ENCODE data around the gene DHPS.
"Not testable (repeated sequence)": the region's sequence is repeated elsewhere in the genome, so short reads cannot be mapped to it uniquely, and the experiment has no call there.

Gene DHPS

DNA sequence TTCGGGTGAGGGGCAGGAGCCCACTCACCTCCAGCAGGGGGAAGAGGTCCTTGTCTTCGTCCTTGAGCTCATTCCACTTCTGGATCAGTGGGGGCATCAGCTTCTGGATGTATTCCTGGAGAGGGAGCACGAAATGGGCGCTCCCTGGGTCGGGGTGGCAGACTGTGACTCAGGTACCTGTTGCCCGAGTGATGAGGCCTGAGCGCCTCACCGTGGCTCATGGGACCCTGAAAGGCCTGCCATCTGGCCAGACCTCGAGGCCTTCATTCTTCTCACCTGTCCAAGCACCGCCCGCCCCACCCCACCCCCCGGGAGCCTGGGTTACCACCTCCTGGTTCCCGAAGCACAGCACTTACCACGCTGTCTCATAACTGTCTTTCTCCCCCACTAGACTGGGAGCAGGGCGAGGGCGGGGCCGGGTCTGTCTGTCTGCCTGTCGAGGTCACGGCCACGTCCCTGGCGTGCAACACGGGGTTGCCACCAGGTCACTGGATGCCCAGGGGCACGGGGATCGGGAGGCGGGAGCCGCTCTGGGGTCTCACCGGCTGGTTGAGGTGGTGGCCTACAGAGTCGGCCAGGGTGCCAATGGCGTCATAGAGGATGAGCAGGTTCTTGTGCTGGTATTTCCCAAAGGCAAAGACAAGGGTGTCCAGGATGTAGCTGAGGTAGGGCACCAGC, 24.1 kb upstream of the DHPS start:
- no peak for DNase-seq (ENCODE audit: low read depth)

DNA sequence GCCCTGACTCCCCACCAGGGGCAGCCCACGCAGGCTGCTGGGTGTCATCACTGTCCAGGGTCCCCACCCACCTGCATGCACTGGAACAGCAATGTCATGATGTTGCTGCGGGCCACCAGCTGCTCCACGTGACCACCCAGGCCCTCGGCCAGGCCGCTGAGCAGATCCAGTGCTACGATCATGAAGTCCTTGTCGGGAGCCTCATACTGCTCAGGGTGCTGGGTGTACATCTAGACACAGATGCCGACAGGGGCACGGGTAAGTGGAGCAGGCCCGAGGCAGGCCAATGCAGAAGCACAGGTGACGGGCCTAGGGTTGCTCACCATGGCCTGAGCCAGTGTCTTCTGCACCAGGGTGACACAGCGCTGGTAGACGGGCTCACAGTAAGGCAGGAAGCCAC, 23.5 kb upstream of the DHPS start:
- no peak for DNase-seq (ENCODE audit: low read depth)

DNA sequence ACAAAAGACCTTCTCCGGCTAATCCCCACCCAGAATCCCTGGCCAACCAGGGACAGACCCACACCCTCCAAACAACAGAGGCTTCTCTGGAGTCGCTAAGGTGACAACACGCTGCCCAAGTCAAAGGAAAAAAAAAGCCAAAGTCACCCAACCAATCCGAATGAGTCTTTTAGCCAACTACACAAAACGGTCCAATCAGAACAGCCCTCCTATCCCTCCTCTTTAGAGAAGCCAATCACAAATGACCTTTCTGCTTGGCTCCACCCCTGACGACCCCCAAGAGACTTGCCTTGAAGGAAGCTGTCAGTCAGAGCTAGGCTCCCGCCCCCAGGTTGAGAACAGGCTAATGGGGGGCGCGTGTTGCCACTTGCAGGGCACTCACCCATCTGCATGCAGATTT, 21.4 kb upstream of the DHPS start:
- DNase-seq (ENCODE audit: low read depth) = no peak

DNA sequence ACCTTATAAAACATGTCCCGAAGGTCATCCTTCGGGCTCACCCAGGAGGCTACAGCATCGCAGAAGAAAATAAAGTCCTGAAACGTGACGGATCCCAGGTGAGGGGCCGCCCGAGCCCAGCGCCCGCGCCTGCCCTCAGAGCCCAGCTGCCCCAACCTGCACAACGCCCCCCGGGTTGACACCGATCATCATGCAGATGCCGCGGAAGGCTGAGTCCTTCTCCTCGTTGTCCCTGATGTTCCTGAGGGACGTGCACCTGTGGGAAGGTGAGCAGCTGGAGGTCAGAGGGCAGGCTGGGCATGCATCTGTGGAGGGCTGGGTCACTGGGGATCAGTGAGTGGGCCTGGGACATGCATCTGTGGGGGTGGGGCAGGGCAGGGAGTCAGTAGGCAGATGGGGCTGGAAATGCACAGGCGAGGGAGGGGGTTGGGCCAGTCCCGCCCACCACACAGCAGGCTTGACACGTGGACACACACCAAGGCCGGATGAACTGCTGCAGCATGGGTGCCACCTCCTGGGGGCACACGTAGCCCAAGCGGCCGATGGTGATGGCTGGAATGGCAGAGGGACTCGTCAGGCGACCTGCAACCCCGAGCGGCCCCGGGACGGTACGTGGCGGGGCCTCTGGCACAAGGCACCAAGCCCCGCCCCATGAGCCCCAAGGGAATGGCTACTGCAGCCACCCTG, 20.1 kb upstream of the DHPS start:
- DNase-seq (ENCODE audit: low read depth) = no peak

- DNase-seq (ENCODE audit: low read depth) = no peak
These were observed 16.5 kb upstream of the DHPS start for GRCh38 chr19:12698138-12698537.

DNA sequence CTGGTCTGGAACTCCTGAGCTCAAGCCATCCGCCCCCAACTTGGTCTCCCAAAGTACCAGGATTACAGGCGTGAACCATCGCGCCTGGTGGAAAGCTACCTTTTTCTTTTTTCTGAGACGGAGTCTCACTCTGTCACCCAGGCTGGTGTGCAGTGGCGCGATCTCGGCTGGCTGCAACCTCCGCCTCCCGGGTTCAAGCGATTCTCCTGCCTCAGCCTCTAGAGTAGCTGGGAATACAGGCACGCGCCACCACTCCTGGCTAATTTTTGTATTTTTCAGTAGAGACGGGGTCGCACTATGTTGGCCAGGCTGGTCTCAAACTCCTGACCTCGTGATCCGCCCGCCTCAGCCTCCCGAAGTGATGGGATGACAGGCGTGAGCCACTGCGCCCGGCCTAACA, 15.7 kb upstream of the DHPS start:
- DNase-seq (ENCODE audit: low read depth) = not testable (repeated sequence)

DNA sequence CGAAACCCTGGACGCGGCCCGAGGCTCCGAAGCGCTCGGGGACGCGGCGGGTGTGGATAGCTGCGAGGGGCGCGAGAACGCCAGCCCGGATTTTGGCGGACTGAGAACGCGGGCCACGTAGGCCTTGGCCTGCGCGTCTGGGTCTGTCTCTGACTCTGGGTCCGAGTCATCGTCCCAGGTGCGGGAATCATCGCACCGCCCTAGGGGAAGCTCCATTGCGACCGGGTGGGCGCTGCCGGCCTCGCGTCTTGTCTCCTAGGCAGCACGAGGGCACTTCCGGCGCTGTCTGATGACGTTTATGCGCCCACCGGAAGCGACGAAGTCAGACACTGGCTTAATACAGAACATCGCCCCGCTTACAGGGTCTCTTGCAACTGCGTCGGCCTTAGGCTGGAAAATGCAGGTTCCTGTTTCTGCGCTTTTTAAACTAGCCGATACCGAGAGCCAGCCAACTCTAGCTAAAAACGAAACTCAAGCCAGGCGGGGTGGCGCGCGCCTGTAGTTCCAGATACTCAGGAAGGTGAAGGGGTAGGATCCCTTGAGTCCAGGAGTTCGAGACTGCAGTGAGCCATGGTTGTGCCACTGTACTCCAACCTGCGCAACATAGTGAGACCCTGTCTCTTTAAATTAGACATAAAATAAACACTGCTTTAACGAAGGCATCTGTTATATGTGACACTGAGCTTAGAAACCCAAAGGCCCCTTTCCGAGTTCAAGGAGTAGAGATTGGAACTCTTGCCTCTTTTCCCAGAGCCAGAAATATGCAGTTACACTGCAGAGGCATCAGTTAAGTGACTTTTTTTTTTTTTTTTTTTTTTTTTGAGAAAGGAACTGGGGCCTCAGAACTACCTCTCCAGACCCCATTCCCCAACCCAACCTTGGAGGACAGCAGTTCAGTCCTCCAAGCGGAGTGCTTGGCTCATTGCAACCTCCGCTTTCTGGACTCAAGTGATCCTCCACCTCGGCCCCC, 15.0 kb upstream of the DHPS start, which contains the start of gene FBXW9:
Gene FBXW9 (minus strand): TSS at position 266 of the 970 bp plus-strand sequence. CDS start 50 bp downstream, at position 216.
- peak; percentile 73 for DNase-seq (ENCODE audit: low read depth)

- no peak for DNase-seq (ENCODE audit: low read depth)
These were observed 14.3 kb upstream of the DHPS start for GRCh38 chr19:12695997-12696365.

DNA sequence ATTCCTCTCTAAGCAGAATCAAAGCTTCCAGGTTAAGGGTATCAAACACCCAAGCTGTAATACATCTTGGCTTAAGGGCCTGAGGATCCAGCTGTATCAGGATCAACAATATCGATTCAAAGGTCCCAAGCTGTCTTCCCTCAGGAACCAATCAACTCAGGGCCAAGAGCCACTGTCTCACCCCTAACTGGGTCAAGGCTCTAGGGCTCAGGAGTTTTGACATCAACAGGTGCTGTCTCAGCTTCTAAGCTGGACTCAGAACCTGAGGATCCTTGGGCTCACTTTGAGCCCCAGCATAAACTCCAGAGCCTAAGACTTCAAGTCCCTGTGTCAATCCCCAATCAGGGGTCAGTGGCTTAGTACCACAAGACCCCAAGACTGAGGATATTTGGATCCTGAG, 13.8 kb upstream of the DHPS start:
- no peak for DNase-seq (ENCODE audit: low read depth)

DNA sequence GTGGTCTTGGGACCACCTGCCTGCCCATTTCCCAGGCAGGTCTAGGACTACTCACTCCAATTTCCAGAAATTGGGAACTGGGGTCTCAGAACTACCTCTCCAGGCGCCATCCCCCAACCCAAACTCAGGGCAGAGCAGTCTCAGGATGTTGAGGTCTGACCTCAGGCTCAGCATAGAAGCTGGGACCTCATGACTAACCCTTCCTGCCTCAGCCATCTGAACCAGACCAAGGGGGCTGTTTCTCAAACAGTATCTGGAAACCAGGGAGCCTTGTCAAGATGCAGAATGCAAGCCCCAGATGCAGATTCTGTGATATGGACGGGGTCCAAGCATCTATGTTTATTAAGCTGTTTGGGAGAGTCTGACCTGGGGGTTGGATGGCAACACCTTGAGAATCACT, 13.4 kb upstream of the DHPS start:
- DNase-seq (ENCODE audit: low read depth) = no peak

DNA sequence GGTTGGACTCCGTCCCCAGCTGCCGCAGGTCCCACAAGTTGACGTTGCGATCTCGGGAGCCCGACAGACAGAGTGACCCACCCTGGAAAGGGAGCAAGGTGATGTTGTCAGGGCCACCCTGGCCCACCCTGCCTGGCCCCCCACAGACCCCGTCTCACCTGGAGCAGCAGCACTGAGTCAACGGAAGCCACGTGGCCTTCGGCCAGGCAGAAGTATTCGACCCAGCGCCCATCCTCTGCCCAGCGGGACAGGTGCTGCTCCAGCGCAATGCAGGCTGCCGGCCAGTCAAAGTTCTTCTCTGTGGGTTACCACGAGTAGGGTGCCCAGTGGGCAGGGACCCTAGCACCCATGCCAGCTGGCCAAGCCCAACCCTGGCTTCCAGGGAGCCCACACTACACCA, 13.0 kb upstream of the DHPS start:
- DNase-seq (ENCODE audit: low read depth) = no peak

DNA sequence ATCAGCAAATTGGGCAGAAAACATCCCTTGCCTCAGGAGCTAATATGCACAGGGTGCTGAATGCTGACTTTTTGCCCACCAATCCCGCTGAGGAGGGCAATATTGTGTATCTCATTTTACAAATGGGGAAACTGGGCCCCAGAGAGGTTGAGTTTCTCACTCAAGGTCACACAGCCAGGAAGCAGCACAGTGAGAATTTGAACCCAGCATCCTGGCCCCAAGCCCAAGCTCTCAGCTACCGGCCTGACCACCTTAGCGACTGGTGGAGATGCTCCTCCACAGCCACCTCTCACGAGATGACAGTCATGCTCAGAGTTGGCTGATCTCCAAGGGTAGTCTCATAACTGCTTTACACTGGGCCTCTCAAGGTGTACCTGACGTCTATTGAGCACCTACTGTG, 11.3 kb upstream of the DHPS start:
- no peak for DNase-seq (ENCODE audit: low read depth)

DNA sequence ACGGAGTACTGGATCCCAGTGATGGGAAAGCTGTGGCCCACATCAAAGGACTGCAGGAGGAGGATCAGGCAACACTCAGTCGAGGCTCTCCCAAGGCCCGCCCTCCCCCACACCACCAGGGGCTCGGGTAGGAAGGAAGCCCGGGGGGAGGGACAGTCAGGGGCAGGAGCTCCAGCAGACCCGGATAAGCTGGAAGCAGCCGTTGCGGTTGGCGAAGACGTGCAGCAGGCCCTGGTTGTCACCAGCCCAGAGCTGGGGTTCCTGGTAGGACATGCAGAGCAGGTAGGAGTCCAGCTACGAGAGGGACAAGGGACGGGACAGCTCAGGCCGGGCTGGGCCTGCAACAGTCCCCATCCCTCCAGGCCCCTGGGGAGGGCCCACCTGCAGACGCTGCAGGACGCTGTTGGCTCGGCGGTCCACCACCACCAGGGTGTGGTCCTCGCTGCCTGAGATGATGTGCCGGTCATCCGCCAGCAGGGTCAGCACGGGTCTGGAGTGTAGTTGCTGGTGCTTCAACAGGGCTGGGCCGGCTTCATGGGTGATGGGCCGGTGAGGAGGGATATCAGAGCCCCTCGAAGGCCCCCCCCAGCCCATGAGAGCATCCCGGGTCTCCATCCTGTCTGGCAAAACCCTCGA, 8.0 kb upstream of the DHPS start:
- DNase-seq (ENCODE audit: low read depth) = no peak

DNA sequence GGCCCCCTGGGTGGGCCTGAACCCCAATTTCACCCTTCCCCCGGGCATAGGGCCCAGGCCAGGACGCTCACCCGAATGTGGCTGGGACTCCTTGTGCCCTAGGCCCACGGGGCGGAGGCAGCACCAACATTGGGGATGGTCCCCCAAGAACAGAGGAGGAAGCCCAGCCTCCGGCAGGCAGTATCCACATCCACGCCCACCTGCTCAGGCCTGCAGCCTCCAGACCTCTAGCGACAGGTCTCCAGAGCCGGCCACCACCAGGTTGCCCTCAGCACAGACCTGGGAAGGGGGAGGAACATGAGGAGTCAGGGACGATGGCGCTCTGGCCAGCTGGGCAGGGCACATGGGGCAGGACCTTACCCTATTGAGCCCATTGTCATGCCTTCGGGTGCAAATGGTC, 7.3 kb upstream of the DHPS start:
- no peak for DNase-seq (ENCODE audit: low read depth)

DNA sequence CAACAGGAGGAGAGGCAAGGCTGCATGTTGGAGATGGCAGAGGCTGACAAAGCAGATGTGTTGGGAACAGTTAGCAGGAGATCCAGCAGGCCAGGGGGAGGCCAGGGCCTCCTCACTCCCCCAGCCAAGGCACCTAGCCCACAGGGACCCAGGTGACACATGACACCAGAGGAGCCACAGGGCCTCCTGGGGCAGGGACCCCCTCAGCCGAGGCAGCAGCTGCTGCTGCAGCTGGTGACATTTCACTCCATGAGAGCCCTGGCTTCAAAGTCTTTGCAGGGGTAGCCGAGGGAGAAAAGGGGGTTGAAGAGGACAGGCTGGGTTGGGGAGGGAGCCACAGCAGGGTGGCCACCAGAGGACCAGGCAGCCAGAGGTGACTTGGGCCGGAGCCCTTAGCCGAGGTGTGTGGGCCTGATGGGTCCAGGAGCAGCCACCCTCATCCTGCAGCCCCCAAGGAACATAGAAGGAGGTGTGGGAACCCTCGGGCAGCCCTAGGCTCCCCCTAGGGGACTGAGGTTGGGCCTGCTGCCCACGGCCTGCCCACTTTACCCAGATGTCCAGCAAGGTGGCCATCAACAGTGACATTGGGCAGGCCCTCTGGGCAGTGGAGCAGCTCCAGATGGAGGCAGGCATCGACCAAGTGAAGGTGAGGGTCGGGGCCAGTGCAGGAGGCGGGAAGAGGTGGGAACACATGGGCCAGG, 6.0 kb upstream of the DHPS start, which contains the start of gene GNG14:
Gene GNG14 (plus strand): TSS at position 503 of the 701 bp plus-strand sequence. CDS start 51 bp downstream, at position 554.
- no peak for DNase-seq (ENCODE audit: low read depth)

GRCh38 chr19:12685831-12686230, 4.2 kb upstream of the DHPS start:
- no peak for DNase-seq (ENCODE audit: low read depth)

DNA sequence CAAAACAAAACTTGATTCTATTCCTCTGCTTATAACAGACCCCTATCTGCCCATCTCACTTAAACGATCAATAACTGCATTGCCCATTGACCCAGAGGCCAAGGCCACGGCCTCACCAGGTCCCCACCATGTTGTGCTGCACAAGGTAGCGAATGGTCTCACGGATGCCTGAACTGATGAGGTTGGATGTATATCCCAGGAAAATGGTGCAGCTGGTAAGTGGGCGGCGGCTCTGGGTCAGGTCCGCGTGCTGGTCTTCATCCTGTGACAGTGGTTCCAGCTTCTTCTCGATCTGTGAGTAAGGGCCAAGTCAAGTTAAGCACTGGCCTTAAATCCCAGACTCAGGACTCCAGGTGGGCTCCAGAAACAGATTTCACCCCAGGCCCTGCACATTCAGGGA, 1.6 kb downstream of the DHPS start:
- DNase-seq (ENCODE audit: low read depth) = no peak

DNA sequence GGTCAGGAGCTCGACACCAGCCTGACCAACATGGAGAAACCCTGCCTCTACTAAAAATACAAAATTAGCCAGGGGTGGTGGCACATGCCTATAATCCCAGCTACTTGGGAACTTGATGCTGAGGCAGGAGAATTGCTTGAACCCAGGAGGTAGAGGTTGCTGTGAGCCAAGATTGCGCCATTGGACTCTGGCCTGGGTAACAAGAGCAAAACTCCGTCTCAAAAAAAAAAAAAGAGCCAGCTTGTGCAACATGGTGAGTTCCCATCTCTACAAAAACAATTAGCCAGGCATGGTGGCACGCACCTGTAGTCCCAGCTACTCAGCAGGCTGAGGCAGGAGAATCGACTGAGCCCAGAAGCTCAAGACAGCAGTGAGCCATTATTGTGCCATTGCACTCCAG, 3.6 kb downstream of the DHPS start:
- DNase-seq (ENCODE audit: low read depth) = not testable (repeated sequence)

- DNase-seq (ENCODE audit: low read depth) = no peak
These were observed 4.8 kb downstream of the DHPS start for GRCh38 chr19:12676928-12677327.

DNA sequence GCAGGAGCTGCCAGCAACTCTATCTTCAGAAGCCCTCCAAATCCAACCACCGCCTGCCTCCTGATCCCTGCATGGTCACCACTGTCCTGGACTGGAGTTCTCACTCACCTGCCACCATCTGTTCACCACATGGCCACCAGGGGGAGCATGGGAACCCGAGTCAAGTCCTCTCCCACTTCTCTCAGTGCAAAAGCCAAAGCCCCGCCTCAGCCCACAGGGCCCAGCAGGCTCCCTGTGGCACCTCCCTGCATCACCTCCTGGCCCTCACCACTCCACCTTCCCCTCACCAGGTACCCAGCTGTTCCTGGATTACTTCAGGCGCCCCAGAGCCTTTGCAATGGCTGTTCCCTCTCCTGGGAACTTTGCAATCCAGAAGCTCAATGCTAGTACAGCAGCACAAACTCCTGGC, 5.3 kb downstream of the DHPS start:
- DNase-seq (ENCODE audit: low read depth) = peak; percentile 43

- no peak for DNase-seq (ENCODE audit: low read depth)
These were observed 5.7 kb downstream of the DHPS start for GRCh38 chr19:12675940-12676339.

Measured in HS-27A (cell line).